Cardiac muscle cell (in vitro differentiated cells and primary cell): ENCODE results near the gene MDM4. TPM values are rescaled to one million over a fixed set of nuclear protein-coding genes. Genes with fewer than 3 reads are reported as not detected.

Source experiments
- DNase-seq, 2 donors: peaks; one replicate each; pipeline versions ENCODE4 v3.0.0 to v3.0.0-alpha.2; 2010 to 2017; ENCODE audit warnings: low read depth in 1 of 2, low spot score in 1 of 2
- H3K27ac ChIP-seq: fragments of 200-600 bp; sonication (generic); 2 replicates; pipeline ENCODE4 v1.5.1; 2016
- H3K27me3 ChIP-seq: fragments of 200-600 bp; sonication (generic); 2 replicates; pipeline ENCODE4 v1.6.0; 2016; ENCODE audit warnings: control low read depth
- H3K36me3 ChIP-seq: fragments of 200-600 bp; sonication (generic); 2 replicates; pipeline ENCODE4 v1.5.1; 2016; ENCODE audit warnings: control low read depth
- H3K4me1 ChIP-seq: fragments of 200-600 bp; sonication (generic); 2 replicates; pipeline ENCODE4 v1.8.1; 2017; ENCODE audit warnings: low read depth, mild to moderate bottlenecking, mixed run types
- H3K4me3 ChIP-seq: fragments of 200-600 bp; sonication (generic); 2 replicates; pipeline ENCODE4 v1.5.1; 2016; ENCODE audit warnings: mild to moderate bottlenecking
- H3K9me3 ChIP-seq: fragments of 200-600 bp; sonication (generic); 2 replicates; pipeline ENCODE4 v1.5.1; 2017; ENCODE audit warnings: low read depth, mild to moderate bottlenecking, control low read depth
- polyA plus RNA-seq: library from polyadenylated mRNA; unstranded; fragments of >200 nt; fragmentation: Nextera tagmentation; extraction: Ambion mirVana; gene quantifications from 2 replicates; pipeline ENCODE4 v1.2.1, GENCODE V29; 2016
- total RNA-seq: library from RNA; depleted of rRNA; stranded (reverse); fragments of >200 nt; gene quantifications from 2 replicates; pipeline ENCODE4 v1.2.3, GENCODE V29; 2016
- TF ChIP-seq, protein P1 (sequence below): IDR thresholded peaks from 2 replicates; pipeline ENCODE4 v1.5.1; 2012; ENCODE audit warnings: low read depth, mild to moderate bottlenecking, low read length

MDM4 gene
- total and polyA plus RNA-seq, 2 experiments from 2014 or later = 30.8 to 62.0 TPM

DNA sequence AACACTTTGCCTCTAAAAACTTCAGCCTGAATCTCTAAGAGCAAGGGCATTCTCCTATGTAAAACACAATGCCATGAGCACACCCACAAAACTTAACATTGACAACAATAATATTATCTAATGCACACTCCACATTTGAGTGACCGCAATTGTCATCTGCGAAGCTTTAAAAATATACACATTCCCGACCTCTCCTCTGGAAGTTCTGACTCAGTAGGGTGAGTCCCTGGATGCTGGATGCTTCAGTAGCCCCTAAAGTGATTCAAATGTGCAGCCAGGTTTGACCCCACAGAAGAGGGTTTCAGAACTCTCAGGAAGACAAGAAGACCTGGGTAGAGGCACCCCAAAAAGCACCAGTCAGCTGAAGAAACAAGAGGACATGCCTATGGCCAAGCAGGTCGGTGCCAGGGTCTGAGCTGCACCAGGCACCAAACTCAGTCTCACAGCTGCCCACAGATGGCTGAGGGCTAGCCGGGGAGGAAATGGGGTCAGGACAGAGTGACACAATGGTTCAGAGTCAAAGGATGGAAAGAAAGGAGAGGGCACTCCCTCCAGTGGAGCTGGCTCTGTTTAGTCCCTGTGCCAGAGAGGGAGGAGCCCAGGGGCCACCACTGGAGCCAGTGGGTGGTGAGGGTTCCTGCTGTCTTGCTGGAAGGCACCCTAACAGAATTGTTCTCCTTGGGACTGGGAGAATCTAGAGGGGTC is 39.0 kb upstream of the MDM4 start:
- peaks cover 39% of the 10 kb centered on the region for H3K4me1 ChIP-seq
- no peak for DNase-seq

DNA sequence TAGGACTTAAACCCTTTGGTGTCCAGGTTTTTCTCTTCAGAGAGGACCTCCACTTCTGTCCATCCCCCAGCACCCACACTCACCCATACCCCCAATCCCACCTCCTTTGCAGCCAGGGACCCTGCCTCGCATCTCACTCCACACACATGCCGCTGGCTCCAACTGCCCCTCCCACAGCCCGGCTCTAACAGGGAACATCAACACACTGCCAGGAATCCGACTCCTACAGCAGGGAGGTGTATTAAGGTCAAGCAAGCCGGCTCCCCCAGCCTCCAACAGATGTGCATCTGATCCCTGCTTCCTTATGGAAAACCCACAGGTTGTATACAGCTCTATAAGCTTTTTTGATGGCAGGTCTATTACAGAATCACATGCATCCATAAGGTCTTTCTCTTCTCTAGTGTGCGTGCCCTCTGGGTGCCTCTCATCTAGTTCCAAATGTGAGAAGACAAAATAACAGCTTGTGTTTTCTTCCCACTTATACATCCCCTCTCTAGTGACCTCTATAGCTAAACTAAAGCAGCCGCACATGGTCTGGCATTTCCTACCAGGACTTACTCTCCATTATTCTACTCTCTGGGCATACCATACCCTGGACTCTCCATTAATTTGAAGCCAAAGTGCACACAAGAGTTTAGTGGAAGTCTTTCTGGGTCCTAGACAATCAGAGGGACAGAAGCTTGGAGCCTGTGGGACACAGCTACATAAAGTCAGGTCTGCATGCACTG is 37.9 kb upstream of the MDM4 start:
- Histone ChIP-seq H3K4me1 (peaks cover 34% of the 10 kb centered on the region), H3K4me3 (no peak overlapping the region), H3K36me3 (no peaks in the 10 kb centered on the region), H3K9me3 (no peaks in the 10 kb centered on the region), H3K27me3 (no peaks in the 10 kb centered on the region), H3K27ac (no peak overlapping the region)
- TF ChIP-seq, protein P1, sequence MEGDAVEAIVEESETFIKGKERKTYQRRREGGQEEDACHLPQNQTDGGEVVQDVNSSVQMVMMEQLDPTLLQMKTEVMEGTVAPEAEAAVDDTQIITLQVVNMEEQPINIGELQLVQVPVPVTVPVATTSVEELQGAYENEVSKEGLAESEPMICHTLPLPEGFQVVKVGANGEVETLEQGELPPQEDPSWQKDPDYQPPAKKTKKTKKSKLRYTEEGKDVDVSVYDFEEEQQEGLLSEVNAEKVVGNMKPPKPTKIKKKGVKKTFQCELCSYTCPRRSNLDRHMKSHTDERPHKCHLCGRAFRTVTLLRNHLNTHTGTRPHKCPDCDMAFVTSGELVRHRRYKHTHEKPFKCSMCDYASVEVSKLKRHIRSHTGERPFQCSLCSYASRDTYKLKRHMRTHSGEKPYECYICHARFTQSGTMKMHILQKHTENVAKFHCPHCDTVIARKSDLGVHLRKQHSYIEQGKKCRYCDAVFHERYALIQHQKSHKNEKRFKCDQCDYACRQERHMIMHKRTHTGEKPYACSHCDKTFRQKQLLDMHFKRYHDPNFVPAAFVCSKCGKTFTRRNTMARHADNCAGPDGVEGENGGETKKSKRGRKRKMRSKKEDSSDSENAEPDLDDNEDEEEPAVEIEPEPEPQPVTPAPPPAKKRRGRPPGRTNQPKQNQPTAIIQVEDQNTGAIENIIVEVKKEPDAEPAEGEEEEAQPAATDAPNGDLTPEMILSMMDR = no peak
- DNase-seq = no peak

More for the DNA sequence above, 39.0 kb upstream of the MDM4 start:
- no peak overlapping the region for H3K27ac ChIP-seq
- H3K27me3 ChIP-seq = no peaks in the 10 kb centered on the region
- TF ChIP-seq, protein P1 = no peak
- no peaks in the 10 kb centered on the region for H3K36me3 ChIP-seq
- no peak overlapping the region for H3K4me3 ChIP-seq
- no peaks in the 10 kb centered on the region for H3K9me3 ChIP-seq

DNA sequence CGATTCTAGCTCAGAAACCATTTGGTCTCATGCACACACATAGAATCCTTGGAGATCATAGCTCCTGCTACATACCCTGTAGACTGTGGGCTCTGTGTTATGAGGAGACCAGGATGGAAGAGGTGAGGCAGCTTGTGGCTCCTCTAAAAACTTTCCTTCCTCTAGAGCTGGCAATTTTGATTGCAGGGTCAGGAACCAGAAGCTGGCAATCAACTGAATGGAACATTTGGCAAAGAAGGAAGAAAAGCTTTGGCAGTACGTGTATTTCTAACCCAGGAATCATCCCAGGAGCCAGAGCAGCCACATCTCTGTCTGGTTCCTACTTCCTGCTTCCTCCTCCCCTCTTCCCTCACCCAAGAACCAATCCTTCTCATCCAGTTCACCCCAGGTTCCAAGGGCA is 37.3 kb upstream of the MDM4 start:
- Histone ChIP-seq H3K36me3 (no peaks in the 10 kb centered on the region), H3K4me1 (peaks cover 28% of the 10 kb centered on the region), H3K27ac (no peak overlapping the region), H3K4me3 (no peak overlapping the region), H3K27me3 (no peaks in the 10 kb centered on the region), H3K9me3 (no peaks in the 10 kb centered on the region)
- TF ChIP-seq, protein P1 = no peak
- DNase-seq = no peak

DNA sequence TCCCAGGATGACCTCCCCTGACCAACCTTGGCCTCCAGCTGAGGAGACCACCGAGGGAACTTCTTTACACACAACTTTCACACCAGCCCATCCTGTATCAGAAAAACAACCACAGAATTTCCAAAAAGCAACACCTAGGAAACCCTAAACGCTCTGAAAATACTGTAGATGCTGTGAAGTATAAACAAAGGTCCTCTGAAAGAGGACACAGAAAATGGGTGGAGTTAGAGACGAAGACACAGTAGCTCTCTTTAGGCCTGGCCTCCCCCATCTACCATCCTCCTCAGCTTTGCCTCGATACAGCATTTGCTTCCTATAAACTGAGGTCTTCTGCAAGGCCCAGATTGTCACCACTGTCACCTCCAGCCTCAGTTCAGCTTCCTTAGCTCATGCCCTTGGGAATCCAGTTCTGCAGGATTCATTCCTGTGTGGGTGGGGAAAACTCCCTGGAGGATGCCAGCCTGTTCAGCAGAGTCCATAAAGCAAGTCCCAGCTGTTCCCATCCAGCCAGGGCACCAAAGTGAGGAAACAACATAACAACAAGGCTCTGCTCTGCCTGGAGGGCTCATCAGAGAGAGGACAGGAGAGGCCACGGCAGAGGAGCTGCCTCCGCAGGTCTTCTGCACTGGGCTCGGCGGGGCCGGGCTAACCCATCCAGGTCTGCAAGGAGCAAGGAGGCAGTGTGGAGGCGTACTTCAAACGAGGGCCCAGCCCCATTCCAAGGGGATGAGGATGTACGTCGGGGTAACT is 36.6 kb upstream of the MDM4 start:
- Histone ChIP-seq H3K9me3 (no peaks in the 10 kb centered on the region), H3K27ac (no peak overlapping the region), H3K4me1 (peaks cover 25% of the 10 kb centered on the region), H3K27me3 (no peaks in the 10 kb centered on the region), H3K4me3 (no peak overlapping the region), H3K36me3 (no peaks in the 10 kb centered on the region)
- TF ChIP-seq, protein P1 = no peak
- DNase-seq = no peak

DNA sequence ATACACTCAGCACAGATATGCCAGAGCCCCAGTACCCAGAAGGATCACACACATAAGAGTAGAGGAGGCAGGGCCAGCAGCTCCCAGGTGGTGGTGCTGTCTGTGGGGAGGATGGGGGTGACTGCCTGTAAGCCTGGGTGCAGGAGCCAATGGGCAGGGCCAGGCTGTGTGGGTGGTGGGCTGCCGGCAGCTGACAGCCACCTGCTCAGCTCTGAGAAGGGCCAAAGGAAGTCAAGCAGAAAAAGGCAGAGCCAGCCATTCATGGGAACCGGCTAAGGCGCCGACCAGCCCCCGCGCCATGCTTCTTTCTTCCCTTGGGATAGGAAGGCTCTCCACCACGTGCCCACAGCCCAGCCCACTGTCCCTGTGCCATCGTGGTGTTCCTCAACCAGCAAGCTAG is 35.7 kb upstream of the MDM4 start:
- TF ChIP-seq, protein P1 = no peak
- DNase-seq = no peak
- no peak overlapping the region for H3K27ac ChIP-seq

More for the DNA sequence above, 35.7 kb upstream of the MDM4 start:
- H3K36me3 ChIP-seq = no peaks in the 10 kb centered on the region
- H3K27me3 ChIP-seq = no peaks in the 10 kb centered on the region
- no peaks in the 10 kb centered on the region for H3K9me3 ChIP-seq
- peaks cover 21% of the 10 kb centered on the region for H3K4me1 ChIP-seq
- no peak overlapping the region for H3K4me3 ChIP-seq
